HG03097 (cell line): ENCODE measurements around the gene CT83.

Experiments used
- ATAC-seq: cut with Tn5 transposase; IDR thresholded peaks from one replicate; pipeline ENCODE4 v1.9.1; 2021; ENCODE audit not compliant: unreplicated experiment, low FRiP score

The CT83 gene, protein sequence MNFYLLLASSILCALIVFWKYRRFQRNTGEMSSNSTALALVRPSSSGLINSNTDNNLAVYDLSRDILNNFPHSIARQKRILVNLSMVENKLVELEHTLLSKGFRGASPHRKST

DNA sequence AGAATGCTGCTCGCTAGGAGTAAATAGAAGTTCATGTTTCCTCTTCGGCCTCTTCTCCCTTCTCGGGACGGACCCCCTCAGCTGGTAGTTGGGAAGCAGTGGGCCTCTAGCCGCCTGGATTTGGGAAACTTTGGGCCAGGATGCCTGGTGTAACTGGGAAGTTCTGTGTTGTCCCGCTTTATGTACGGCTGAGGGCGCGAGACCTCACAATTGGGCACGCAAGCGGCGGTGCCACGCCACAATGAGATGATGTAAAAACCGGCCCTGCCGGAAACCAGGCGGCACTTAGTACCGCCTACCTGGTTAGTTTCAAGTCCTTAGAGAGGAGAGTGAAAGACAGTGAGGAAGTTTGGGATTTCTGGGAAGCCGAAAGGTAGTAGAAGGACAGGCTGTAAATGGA lies at the start of gene CT83:
TSS of gene CT83 (minus strand) at position 155 of the 400 bp plus-strand sequence. CDS start at position 35, 120 bp downstream.
- no peak for ATAC-seq

DNA sequence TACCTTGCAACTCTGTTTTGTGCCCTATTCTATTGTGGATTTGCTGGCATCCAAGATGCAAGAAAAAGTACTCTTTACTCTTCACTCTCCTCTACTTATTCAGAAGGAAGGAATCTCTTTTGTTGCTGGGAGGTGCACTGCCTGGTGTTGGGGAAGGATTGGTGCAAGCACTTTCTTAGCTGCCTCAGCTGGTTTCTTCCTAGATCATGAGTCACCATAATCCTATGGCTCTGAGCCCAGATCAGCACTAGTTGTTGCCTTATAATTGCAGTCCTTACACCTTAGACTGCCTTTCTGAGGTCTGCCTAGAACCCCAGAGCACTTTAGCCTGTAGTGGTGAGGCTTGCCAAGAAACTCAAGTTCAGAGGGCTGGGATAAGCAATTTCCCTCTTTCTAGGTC lies 37.0 kb upstream of the CT83 start:
- no peak for ATAC-seq

DNA sequence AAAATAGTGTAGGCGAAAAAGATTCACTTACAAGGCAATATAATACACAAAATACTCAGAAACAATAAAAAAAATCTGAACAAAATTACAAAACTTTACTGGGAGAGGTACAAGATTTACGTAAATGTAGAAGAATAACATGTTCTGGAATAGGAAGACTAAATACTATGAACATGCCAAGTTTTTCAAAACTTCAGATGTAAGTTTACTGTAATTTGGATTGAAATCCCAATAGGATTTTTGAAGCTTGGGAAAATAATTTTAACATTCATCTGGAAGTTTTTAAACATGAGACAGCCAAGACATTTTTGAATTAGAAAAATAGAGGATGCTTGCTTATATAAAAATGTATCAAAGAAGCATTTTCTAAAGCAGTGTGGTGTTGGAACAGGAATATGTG lies 30.5 kb upstream of the CT83 start:
- no peak for ATAC-seq

DNA sequence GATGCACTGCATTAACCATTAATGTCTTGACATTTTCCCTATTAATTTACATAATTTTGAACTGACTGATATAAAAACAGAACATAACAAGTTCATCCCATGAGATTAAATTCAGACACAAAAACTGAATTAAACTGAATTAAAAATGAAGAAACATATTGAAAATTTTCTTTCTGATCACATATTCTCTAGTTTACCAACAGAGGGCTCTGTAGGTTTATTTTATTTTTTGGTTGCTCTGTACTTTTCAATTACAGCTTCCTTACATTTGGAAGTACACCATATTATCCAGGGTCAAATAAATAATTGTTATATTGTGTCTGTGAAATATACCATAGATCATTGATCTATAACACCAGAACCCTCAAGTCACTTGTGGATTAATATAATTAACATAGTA lies 27.3 kb upstream of the CT83 start:
- ATAC-seq, result no peak

DNA sequence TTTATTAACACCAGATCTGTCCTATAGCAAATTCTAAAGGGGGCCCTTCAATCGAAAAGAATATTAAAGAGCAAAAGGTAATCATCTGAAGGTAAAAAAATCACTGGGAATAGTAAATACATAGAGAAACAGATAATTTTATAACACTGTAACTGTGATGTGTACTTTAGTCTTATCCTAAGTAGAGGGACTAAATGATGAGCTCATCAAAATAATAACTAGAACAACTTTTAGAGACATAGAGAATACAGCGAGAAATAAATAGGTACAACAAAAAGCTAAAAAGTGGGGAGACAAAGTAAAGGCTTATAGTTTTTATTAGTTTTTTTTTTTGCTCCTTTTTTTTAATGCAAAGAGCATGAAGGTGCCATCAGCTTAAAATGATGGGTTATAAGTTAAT lies 17.3 kb upstream of the CT83 start:
- no peak for ATAC-seq

DNA sequence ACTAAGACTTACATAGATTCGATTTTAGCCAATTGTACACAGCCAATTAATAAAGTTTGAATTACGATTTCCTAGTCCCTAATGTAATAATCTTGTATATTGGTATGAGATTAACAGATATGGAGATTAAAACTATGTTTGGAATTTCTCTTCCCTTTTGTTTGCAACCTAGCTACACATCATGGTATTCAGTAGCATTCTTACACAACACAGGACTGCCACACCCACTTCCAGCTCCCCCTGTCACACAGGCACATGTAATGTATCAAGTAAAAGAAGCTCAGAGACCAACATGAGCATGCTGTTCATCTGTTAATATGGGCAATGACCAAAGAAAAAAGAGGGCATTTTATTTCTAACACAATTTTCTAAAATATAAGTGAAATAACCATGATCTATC lies 13.6 kb downstream of the CT83 start:
- no peak for ATAC-seq

DNA sequence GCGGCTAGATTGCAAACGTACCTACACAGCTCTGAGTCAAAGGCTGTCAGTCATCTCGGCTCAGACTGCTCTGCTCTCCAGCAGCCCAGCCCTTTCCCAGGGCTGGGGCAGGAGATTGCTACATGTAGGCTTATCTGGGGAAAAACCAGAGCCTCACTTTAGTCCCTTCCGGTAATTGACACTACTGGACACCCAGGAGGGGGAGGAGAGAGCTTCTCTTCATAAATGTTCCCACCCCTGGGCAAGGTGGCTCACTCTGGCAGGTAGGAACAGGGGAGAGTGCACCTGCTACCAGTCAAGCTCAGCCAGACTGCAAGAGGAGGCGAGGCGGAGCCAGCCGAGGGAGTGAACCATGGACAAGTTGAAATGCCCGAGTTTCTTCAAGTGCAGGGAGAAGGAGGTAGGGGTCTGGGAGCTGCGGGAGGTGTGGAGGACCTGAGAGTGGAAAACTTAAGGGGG lies 26.4 kb downstream of the CT83 start, which contains the start of gene SLC6A14:
TSS of gene SLC6A14 (plus strand) at position 249 of the 459 bp plus-strand sequence. CDS start at position 353, 104 bp downstream.
- no peak for ATAC-seq

DNA sequence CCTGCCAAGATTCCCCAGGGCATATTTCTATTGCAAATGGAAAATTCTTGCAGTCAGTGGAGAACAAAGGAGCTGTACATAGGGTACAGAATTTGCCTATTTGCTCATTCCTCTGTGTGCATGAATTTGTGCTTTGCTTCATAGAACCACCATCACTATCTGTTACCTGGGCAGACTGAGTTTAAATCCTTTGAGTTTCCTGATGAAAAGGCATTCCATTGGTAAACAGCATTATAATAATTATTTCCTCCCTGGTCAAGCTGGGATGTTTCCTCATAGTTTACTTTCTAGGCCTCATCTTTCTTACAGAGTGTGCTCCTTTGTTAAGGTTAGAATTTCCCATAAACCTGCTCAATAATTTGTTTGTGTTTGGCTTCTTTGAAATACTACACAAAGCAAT lies 27.2 kb downstream of the CT83 start:
- no peak for ATAC-seq

DNA sequence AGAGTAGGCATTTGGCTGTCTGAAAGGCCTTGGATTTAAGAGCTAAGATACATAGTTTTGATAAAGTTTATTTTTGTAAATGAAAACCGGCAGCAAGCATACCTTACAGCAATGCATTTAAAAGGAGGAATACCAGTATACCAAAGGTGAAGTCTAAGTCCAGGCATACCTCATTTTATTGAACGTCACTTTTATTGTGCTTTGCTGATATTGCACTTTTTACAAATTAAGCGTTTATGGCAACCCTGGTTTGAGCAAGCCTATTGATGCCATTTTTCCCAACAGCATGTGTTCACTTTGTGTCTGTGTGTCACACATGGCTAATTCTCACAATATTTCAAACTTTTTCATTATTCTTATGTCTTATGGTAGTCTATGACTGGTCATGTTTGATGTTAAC lies 34.8 kb downstream of the CT83 start:
- no peak for ATAC-seq

DNA sequence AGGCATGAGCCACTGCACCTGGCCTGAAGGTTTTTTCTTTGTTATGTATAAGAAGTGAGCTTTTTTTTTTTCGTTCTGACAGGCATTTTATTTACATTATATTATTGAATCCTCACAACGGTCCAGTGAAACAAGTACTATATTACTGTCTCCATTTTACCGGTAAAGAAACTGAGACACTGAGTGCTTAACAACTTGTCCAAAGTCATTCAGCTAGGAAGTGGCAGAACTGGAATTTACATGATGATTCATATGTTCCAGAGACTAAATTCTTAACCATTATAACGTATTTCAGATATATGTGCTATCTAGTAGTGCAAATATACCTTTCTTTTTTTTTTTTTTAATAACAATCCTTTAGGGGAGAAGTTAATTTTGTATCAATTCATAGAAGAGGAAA lies 44.8 kb downstream of the CT83 start:
- ATAC-seq, result no peak

DNA sequence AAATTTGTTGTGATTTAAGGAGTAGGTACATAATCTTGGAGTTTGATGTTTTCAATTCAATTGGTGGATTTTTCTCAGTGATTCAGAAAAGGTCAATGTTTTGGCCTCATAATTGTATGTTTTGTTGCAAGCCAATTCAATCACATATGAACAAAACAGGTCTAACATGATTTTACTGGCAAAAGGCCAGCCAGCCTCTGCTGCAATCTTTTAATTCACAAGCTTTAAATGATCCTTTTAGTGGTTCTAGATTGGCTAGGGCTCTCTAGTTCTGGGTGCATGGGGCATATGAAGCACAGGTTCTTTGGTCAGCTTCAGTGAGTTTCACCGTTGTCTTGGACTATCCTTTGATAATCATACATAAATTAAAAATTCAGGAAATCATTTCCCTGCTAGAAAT lies 45.6 kb downstream of the CT83 start:
- no peak for ATAC-seq

DNA sequence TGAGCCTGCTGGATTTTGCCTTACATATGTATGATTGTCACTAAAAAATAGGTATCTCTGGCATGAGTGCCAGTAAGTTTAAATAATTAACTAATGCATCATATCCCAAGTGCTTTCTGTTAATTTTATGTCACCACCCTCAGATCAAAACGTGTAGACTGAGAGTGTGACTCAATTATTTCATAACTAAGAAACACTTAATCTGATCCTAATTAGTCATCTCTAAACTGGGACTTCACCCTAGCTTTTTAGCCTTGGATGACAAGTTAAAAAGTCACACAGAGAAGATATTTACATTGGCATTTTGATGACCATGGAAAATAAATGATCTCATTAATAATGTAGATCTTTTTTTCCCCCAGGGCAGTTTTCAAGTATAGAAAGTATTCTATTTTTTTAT lies 49.5 kb downstream of the CT83 start:
- no peak for ATAC-seq
